ENCODE data around the gene VDR. TPM values are rescaled to one million over a fixed set of nuclear protein-coding genes. Genes with fewer than 3 reads are reported as not detected.

VDR gene
- total RNA-seq, 1 experiment from 2014 or later = 0.07 TPM

- in situ Hi-C loops (cut with HindIII; ENCODE audit: low sequenced_read_pairs) = no loop called here
- no peak for DNase-seq (ENCODE audit: low spot score)
Observed at GRCh38 chr12:47839214-47839876, 65.4 kb downstream of the VDR start.

DNA sequence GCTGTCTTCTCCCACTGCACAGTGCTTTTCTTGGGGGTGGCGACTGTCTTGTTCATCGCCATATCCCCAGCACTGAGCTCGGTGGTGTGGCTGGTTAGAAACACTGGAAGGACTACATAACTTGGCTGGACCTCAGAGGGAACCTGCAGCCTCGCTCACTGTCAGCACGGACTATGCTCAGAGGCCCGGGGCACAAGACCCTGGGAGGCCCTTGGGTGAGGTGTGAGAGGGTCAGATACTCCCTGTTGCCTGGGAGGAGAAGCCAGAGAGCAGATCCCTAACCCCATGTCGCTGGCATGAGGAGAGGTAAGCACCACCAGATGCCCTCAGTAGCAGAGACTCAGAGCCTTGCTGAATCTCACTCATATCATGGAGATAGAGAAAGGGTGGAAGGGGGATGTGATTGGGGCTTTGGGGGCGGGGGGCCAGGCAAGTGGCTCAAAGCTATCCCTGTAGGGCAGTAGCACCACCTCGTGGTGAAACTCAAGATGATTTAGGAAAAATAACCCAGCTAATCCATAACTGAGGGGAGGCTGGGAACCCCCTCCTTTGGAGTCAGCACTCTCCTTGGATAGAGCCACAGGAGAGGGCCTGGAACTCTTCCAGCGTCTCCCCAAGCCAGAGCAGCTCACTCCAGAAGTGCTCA lies 66.4 kb downstream of the VDR start:
- in situ Hi-C loops (cut with HindIII; ENCODE audit: low sequenced_read_pairs) = no loop called here
- DNase-seq (ENCODE audit: low spot score) = peak; percentile 34

- in situ Hi-C loops (cut with HindIII; ENCODE audit: low sequenced_read_pairs) = no loop called here
- peak; percentile 84 for DNase-seq (ENCODE audit: low spot score)
Observed at GRCh38 chr12:47837190-47838171, 67.3 kb downstream of the VDR start.

- DNase-seq (ENCODE audit: low spot score) = no peak
- in situ Hi-C loops (cut with HindIII; ENCODE audit: low sequenced_read_pairs) = no loop called here
Observed at GRCh38 chr12:47835831-47836155, 69.0 kb downstream of the VDR start.

GRCh38 chr12:47835006-47835830 lies 69.6 kb downstream of the VDR start:
- DNase-seq (ENCODE audit: low spot score) = no peak
- in situ Hi-C loops (cut with HindIII; ENCODE audit: low sequenced_read_pairs) = no loop called here

GRCh38 chr12:47834199-47834903 lies 70.4 kb downstream of the VDR start:
- DNase-seq (ENCODE audit: low spot score) = no peak
- in situ Hi-C loops (cut with HindIII; ENCODE audit: low sequenced_read_pairs) = no loop called here

- DNase-seq (ENCODE audit: low spot score) = no peak
- in situ Hi-C loops (cut with HindIII; ENCODE audit: low sequenced_read_pairs) = no loop called here
Observed at GRCh38 chr12:47833591-47834012, 71.2 kb downstream of the VDR start.

DNA sequence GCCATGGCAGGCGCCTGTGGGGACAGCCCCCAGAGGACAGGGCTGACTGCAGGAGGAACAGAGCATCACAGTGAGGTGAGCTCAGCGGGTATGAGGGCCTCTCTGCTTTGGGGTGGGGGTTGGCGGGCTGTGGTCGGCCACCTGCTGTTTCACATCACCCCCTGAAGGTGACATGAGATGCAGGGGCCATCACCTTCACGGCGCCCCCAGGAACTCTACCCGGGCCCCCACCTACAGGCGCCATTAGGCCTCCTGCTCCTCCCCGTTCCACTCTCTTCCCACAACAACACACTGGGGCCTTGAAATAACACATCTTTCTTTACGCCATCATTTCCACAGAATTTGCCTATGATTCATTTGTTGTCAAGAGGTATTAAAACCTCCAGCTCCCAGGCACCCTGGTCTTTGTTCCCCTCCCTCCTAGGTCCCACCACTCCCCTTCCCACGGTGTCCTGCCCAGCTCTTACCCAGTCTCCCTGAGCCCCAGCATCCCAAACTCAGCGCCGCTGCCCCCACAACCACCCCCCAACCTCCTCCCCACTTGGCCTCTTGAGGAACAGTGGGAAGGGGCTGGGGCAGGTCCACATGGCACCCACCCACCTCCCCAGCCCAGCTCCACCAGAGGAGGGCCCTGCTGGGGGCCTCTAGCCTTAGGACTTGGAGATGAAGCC lies 72.4 kb downstream of the VDR start:
- in situ Hi-C loops (cut with HindIII; ENCODE audit: low sequenced_read_pairs) = no loop called here
- DNase-seq (ENCODE audit: low spot score) = no peak

DNA sequence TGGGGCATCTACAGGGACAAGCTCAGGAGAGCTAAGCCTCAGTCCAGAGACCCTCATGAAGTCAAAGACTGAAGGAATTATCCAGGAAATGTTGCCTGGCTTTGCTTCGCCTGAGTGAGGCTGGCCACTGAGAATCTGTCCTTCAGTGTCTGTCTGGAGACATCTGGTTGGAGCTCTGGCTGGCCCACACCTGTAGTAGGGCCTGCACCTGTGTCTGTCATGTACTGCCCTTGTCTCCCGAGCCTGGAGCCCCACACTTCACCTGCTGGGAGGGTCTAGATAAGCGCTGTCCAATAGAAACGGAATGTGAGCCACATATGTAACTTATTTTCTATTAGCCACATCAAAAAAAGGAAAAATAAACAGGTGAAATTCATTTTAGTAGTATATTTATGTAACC lies 75.2 kb downstream of the VDR start:
- in situ Hi-C loops (cut with HindIII; ENCODE audit: low sequenced_read_pairs) = no loop called here

DNA sequence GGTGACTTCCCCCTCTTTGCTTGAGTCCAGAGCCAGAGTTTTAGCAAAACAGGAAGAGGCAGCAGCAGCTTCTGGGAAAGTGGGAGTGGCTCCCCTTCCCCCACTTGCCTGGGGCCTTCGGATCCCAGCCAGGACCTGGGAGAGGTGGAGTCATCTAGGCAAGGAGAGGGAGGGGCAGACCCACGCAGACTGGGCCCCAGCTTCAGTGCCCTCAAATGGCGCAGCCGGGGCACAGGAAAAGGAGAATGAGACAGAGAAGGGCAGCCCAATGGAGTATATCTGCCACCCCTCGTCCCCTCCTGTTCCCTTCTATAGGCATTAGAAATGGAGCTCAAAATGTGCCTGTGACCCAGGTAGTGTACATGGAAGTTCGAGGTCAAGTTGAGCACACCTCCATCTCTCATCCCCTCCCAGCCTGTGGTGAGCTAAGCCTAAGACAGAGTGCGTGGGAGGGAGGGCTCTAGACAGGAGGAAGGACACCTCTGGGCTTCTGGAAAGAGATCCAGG lies 75.8 kb downstream of the VDR start:
- in situ Hi-C loops (cut with HindIII; ENCODE audit: low sequenced_read_pairs) = no loop called here
- no peak for DNase-seq (ENCODE audit: low spot score)

More for the DNA sequence above, 75.2 kb downstream of the VDR start:
- no peak for DNase-seq (ENCODE audit: low spot score)

DNA sequence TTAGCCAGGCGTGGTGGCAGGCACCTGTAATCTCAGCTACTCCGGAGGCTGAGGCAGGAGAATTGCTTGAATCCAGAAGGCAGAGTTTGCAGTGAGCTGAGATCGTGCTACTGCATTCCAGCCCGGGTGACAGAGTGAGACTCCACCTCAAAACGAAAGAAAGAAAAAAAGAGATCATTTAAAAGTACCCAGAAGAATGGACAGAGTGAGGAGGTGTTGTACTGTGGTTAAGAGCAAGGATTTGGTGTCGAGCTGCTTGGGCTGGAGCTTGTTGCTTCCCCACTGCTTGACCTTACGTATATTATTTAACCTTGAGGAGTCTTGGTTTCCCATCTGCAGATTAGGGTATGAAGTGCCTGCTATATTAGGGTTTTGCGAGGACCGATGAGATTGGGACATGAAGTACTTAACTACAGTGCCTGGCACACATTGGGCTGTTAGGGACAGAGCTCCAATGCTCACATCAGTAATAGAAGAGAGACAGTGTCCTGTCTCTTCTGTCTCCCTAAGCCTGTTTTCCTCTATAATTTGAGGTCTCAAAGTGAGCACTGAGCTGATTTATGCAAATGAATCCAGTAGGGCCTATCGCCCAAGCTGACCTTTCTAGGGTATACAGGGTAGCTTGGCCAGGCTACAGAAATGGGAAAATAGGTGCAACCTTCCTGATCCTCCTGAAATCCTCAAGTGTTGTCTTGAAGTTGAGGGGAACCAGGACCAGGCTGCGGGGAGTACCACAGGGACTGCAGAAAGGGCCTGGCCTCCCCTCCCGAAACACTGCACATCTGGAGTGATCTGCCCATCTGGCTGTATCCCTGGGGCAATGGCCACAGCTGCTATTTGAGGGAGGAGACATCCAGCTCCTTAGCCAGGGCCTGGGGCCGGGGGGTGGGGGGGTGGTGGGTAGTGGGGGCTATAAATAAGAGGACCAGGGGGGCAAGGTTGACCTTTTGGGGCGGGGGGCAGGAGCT lies 76.5 kb downstream of the VDR start:
- in situ Hi-C loops (cut with HindIII; ENCODE audit: low sequenced_read_pairs) = no loop called here
- no peak for DNase-seq (ENCODE audit: low spot score)

GRCh38 chr12:47825173-47825639 lies 79.6 kb downstream of the VDR start:
- in situ Hi-C loops (cut with HindIII; ENCODE audit: low sequenced_read_pairs) = no loop called here
- DNase-seq (ENCODE audit: low spot score) = no peak

DNA sequence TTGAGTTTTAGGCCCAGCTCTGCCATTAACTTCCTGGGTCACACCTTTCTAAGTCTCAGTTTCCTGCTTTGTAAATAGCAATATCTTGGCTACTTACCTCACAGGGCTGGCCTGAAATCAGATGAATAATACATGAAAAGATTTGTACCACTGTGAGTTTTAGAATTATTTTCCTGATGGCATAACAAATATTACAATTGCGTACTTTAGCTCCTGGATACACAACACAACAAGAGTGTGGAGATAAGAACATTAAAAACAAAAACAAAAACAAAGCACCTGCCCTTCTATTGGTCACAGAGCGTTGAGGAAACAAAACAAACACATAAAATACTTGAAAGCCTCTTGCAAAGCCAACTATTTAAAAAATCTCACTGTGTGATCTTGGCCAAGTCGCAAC lies 80.2 kb downstream of the VDR start:
- in situ Hi-C loops (cut with HindIII; ENCODE audit: low sequenced_read_pairs) = no loop called here
- DNase-seq (ENCODE audit: low spot score) = no peak

DNA sequence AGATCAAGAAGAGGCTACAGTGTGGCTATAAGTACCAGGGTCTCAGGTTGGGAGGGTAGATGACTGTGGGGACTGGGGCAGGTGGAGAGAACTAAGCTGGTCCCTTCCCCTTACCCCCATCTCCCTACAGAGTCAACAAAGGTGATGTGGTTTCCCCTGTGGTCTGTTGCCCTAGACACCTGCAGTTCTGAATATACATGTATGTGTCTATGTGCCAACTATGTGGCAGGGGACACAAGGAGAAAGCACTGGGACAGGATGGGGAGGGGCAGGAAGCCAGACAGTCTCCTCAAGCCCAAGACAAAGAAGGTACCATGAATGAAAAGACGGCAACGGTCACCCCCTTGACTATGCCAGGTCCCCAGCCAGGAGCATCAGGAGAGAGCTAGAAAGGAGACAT lies 80.6 kb downstream of the VDR start:
- in situ Hi-C loops (cut with HindIII; ENCODE audit: low sequenced_read_pairs) = no loop called here
- no peak for DNase-seq (ENCODE audit: low spot score)

GRCh38 chr12:47823422-47824086 lies 81.2 kb downstream of the VDR start:
- no peak for DNase-seq (ENCODE audit: low spot score)
- in situ Hi-C loops (cut with HindIII; ENCODE audit: low sequenced_read_pairs) = no loop called here

GRCh38 chr12:47822863-47823262 lies 81.9 kb downstream of the VDR start:
- in situ Hi-C loops (cut with HindIII; ENCODE audit: low sequenced_read_pairs) = no loop called here

More at GRCh38 chr12:47822863-47823262, 81.9 kb downstream of the VDR start:
- no peak for DNase-seq (ENCODE audit: low spot score)
